Airway epithelial cell (primary cell): ENCODE measurements around the gene CD163. TPM values are rescaled to one million over a fixed set of nuclear protein-coding genes. Genes with fewer than 3 reads are reported as not detected.

Experiments
- total RNA-seq: library from RNA; depleted of rRNA; stranded (reverse); fragments of >200 nt; gene quantifications from 2 replicates; pipeline ENCODE4 v1.2.3, GENCODE V29; 2015

Gene CD163
- not detected in 2 replicates for total RNA-seq

DNA sequence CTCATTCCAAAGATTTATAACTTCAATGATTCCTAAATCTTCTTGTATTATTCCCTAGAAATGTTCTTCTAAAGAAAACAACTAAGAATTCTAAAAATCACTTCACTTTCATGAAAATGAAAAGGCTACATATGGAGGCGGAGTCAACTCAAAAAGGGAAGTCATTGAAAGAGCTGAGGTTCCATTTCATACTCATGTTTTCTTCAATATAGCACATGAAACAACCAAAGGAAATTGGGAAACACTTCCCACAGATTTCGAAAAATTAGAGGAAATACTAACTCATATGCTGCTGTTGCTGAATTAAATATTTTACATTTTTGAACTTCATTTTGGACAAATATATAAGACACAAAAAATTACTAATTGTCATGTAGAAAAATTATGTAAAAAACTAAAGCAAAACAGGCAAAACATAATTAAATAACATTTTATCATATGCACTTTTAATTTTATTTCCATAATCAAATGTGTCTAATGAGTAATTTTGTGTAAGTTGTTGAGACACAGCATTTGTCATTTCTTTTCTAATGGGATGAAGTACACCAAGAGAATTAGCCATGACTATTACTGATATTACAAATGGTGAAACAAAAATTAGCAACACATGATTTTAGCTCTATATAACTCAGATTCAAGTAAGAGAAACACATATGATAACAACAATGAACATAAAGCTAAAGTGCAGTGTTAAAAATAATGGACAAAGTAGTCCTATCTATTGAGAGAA lies at the start of gene CD163:
TSS of gene CD163 (minus strand) at position 92 of the 730 bp plus-strand sequence. CDS start at position 5, 87 bp downstream.

DNA sequence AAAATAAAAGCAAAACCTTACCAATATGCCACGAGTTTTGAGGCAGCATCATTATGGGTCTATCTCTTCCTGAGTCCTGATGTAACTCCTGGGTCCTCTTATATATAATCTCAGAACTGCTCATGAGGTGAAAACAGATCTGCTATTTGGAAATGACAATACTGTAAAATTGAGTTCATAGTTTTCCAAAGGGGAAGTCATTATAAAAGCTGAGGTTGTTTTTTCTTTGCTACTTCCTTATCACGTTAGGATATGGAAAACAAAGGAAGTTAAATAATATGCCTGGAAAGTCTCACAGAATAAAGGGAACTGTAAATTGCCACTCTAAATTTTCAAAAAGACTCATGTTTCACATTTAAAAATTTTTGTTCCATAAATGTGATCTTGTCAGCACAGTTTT lies 59.5 kb downstream of the CD163 start, which contains the start of gene CD163L1:
TSS of gene CD163L1 (minus strand) at position 78 of the 400 bp plus-strand sequence. CDS start at position 52, 26 bp downstream.

Other genes starting within 250 kb of the CD163 start
- gene ACSM4, start 199.7 kb downstream of the CD163 start, total RNA-seq = not detected in 2 replicates
- gene CD163L1, start 59.6 kb downstream of the CD163 start, total RNA-seq = not detected in 2 replicates
- not detected in 2 replicates for gene APOBEC1, start 162.1 kb upstream of the CD163 start, total RNA-seq
- not detected in 2 replicates for gene GDF3, start 192.0 kb upstream of the CD163 start, total RNA-seq
- not detected in 2 replicates for gene DPPA3, start 207.7 kb upstream of the CD163 start, total RNA-seq
- not detected in 2 replicates for gene CLEC4C, start 243.6 kb upstream of the CD163 start, total RNA-seq